ENCODE measurements around the gene VDR. TPM values are rescaled to one million over a fixed set of nuclear protein-coding genes. Genes with fewer than 3 reads are reported as not detected.
A peak's percentile ranks its signal among the peaks of the same experiment; 100 is the strongest.

Gene VDR
- total RNA-seq, 1 experiment from 2014 or later: 9.5 TPM

- ATAC-seq: peak; percentile 54
- ChIA-PET POLR2A (interaction anchor here (0.5 to 2.0 kb wide), 13 partner anchors 9 to 293 kb away, joined by 3 to 18 read pairs (median 4); partner anchors contain the start of genes ASB8 and SENP1), CTCF (interaction anchor here (0.6 to 2.3 kb wide), 18 partner anchors 9 to 714 kb away, joined by 3 to 16 read pairs (median 5); partner anchors contain the start of genes ASB8, HDAC7 and TMEM106C), RAD21 (ENCODE audit: low non-redundant PET in 1 of 2, low total read pairs in 2 of 2, uncharacterized antibody in 2 of 2, unreplicated experiment in 2 of 2) (interaction anchor here (0.7 to 1.7 kb wide), 3 partner anchors 45 to 714 kb away, joined by 3 to 10 read pairs (median 8); no protein-coding TSS in a partner anchor)
- Histone ChIP-seq H3K79me2 (ENCODE audit: insufficient read depth, low read length) (peaks cover 8% of the 10 kb centered on the region; the same call in 1 of the 2 replicates), H3K4me3 (replicated peaks in 1 of 2; ENCODE audit: low read depth in 1 of 2, low read length in 2 of 2) (peak overlapping the region; percentile 39 to 60), H2AFZ (ENCODE audit: low read depth, low read length, poor library complexity, severe bottlenecking) (peak overlapping the region; percentile 74), H3K27me3 (ENCODE audit: insufficient read depth, low read length) (no peaks in the 10 kb centered on the region), H3K9ac (ENCODE audit: low read length) (peak overlapping the region; percentile 72), H3K27ac (ENCODE audit: low read depth, low read length) (peak overlapping the region; percentile 48), H3K9me3 (ENCODE audit: control insufficient read depth in 1 of 2, insufficient read depth in 1 of 2, low read depth in 1 of 2, low read length in 2 of 2) (no peaks in the 10 kb centered on the region), H3K4me1 (ENCODE audit: control insufficient read depth in 1 of 2, insufficient read depth in 2 of 2, low read length in 2 of 2) (peaks cover 18 to 51% of the 10 kb centered on the region in 2 experiments), H3K4me2 (ENCODE audit: low read length) (peak overlapping the region; percentile 92), H3K9me2 (ENCODE audit: insufficient read depth) (no peaks in the 10 kb centered on the region), H3K36me3 (ENCODE audit: control insufficient read depth in 1 of 2, insufficient read depth in 2 of 2, low read length in 2 of 2) (no peaks in the 10 kb centered on the region), H4K20me1 (ENCODE audit: insufficient read depth) (no peaks in the 10 kb centered on the region)
- peak; percentile 29 for DNase-seq (ENCODE audit: low read depth, low spot score)
- TSS peak; percentile 75 for BruUV-seq (replicated peaks)
- intact Hi-C loops (cut with micrococcal nuclease): loop anchor here (2.0 to 5.0 kb wide), 3 partner anchors 45 to 283 kb away; partner anchors contain the start of gene TMEM106C
- TF ChIP-seq EGR1 (IDR thresholded peaks at IDR 0.05; ENCODE audit: low read depth) (no peak), YY1 (IDR thresholded peaks at IDR 0.05; ENCODE audit: extremely low read depth, insufficient replicate concordance, low read depth, low read length) (peak; percentile 22), CTCF (IDR thresholded peaks at IDR 0.05 in 2 of 3, conservative IDR thresholded peaks at IDR 0.05 in 1 of 3; ENCODE audit: borderline replicate concordance in 1 of 3, insufficient read depth in 1 of 3, low read depth in 2 of 3, low read length in 2 of 3) (peak in 2 of 3 experiments; percentile 29 to 30; a peak in 1 of 6 replicates), POLR2A (IDR thresholded peaks at IDR 0.05; ENCODE audit: borderline replicate concordance, extremely low read depth, insufficient read depth, insufficient read length) (no peak), ZFX (IDR thresholded peaks at IDR 0.05) (no peak), SRF (IDR thresholded peaks at IDR 0.05; ENCODE audit: low read depth) (no peak; the same call in 1 of the 2 replicates), ZNF274 (IDR thresholded peaks at IDR 0.05; ENCODE audit: low read depth, low read length) (no peak), TCF7L2 (IDR thresholded peaks at IDR 0.05; ENCODE audit: borderline replicate concordance, extremely low read depth, insufficient read depth, insufficient read length) (no peak), SIN3A (IDR thresholded peaks at IDR 0.05; ENCODE audit: low read depth) (no peak), EZH2 (IDR thresholded peaks at IDR 0.05) (no peak), CEBPB (IDR thresholded peaks at IDR 0.05; ENCODE audit: low read depth) (no peak), CBX3 (IDR thresholded peaks at IDR 0.05; ENCODE audit: low read depth) (no peak), POLR2AphosphoS5 (IDR thresholded peaks at IDR 0.05; ENCODE audit: low read depth, low read length) (peak; percentile 43), MAX (IDR thresholded peaks at IDR 0.05) (no peak), REST (IDR thresholded peaks at IDR 0.05; ENCODE audit: low read depth) (no peak), RAD21 (IDR thresholded peaks at IDR 0.05; ENCODE audit: low read depth) (no peak), FOSL1 (IDR thresholded peaks at IDR 0.05; ENCODE audit: low read depth) (peak; percentile 57), JUND (IDR thresholded peaks at IDR 0.05) (peak; percentile 44; the same call in 1 of the 2 replicates), ATF3 (IDR thresholded peaks at IDR 0.05) (no peak), SP1 (IDR thresholded peaks at IDR 0.05; ENCODE audit: low read depth) (0 out of 2 replicates have a peak, but pooled peaks have one; percentile 7), EZH2phosphoT487 (IDR thresholded peaks at IDR 0.05; ENCODE audit: borderline replicate concordance) (no peak), ELF1 (IDR thresholded peaks at IDR 0.05; ENCODE audit: borderline replicate concordance, low read depth) (no peak)
Measured at GRCh38 chr12:47903927-47904712, 674 bp downstream of the VDR start.

Measured in HCT116 (cell line).